Loucy (cell line): ENCODE results near the gene OR13C8.

Experiments
- H2AFZ ChIP-seq: fragments of 200-600 bp; sonication (generic); 2 replicates; pipeline ENCODE4 v1.6.0; 2016; ENCODE audit warnings: antibody characterized with exemption, mild to moderate bottlenecking, low read length, moderate library complexity
- H3F3A ChIP-seq: fragments of 200-600 bp; 2 replicates; pipeline ENCODE4 v1.6.0; 2016; ENCODE audit warnings: antibody characterized with exemption, low read depth, mild to moderate bottlenecking
- H3K27me3 ChIP-seq: fragments of 200-600 bp; sonication (generic); 2 replicates; pipeline ENCODE4 v1.6.1; 2014; ENCODE audit warnings: low read length, mild to moderate bottlenecking; ENCODE audit not compliant: insufficient read depth, poor library complexity, severe bottlenecking
- H3K36me3 ChIP-seq: fragments of 200-600 bp; sonication (generic); 2 replicates; pipeline ENCODE4 v1.6.1; 2016; ENCODE audit warnings: low read length; ENCODE audit not compliant: insufficient read depth
- H3K4me1 ChIP-seq: fragments of 200-600 bp; sonication (generic); 2 replicates; pipeline ENCODE4 v1.5.1; 2014; ENCODE audit warnings: low read length, mild to moderate bottlenecking; ENCODE audit not compliant: insufficient read depth, poor library complexity, severe bottlenecking
- H3K4me2 ChIP-seq: fragments of 200-600 bp; sonication (generic); 2 replicates; pipeline ENCODE4 v1.6.0; 2014; ENCODE audit warnings: antibody characterized with exemption, low read length, low read depth, mild to moderate bottlenecking; ENCODE audit not compliant: poor library complexity, severe bottlenecking
- H3K4me3 ChIP-seq: fragments of 200-600 bp; sonication (generic); 2 replicates; pipeline ENCODE4 v1.5.1; 2014; ENCODE audit warnings: low read length, mild to moderate bottlenecking, mixed read lengths; ENCODE audit not compliant: poor library complexity, severe bottlenecking
- H3K79me2 ChIP-seq: fragments of 200-600 bp; sonication (generic); 2 replicates; pipeline ENCODE4 v1.6.1; 2014; ENCODE audit warnings: low read length; ENCODE audit not compliant: insufficient read depth
- H3K9ac ChIP-seq: fragments of 200-600 bp; sonication (generic); 2 replicates; pipeline ENCODE4 v1.6.0; 2014; ENCODE audit warnings: mild to moderate bottlenecking, low read depth, low read length, moderate library complexity; ENCODE audit not compliant: poor library complexity, severe bottlenecking
- H3K9me2 ChIP-seq: fragments of 200-600 bp; sonication (generic); replicated peaks from 2 replicates; pipeline ENCODE4 v1.6.1; 2016; ENCODE audit warnings: low read depth, low read length, mixed read lengths
- H3K9me3 ChIP-seq: fragments of 200-600 bp; sonication (generic); 2 replicates; pipeline ENCODE4 v1.6.1; 2014; ENCODE audit warnings: mild to moderate bottlenecking, antibody characterized with exemption, low read length, low read depth; ENCODE audit not compliant: insufficient read depth
- H4K20me1 ChIP-seq: fragments of 200-600 bp; sonication (generic); 2 replicates; pipeline ENCODE4 v1.6.0; 2014; ENCODE audit warnings: antibody characterized with exemption, low read length, mild to moderate bottlenecking; ENCODE audit not compliant: insufficient read depth, poor library complexity, severe bottlenecking
- EZH2phosphoT487 ChIP-seq: fragments of 200-600 bp; IDR thresholded peaks from 2 replicates; pipeline ENCODE4 v1.6.1; 2018; ENCODE audit warnings: antibody characterized with exemption, mild to moderate bottlenecking, moderate library complexity, borderline replicate concordance
- TF ChIP-seq, protein P1 (sequence below): fragments of 200-600 bp; sonication (generic); conservative IDR thresholded peaks from 2 replicates; pipeline ENCODE4 v1.5.1; 2014; ENCODE audit warnings: mild to moderate bottlenecking, antibody characterized with exemption, low read length

The OR13C8 gene

DNA sequence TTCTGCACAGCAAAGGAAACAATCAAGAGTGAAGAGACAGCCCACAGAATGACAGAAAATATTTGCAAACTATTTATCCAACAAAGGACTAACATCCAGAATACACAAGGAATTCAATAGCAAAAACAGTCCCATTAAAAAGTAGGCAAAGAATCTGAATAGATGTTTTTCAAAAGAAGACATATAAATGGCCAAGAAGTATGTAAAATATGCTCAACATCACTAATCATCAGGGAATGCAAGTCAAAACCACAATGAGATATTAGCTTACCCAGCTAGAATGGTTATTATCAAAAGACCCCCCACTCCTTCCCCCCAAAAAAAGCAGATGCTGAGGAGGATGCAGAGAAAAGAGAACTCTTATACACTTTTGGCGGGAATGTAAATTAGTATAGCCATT lies 13.4 kb upstream of the OR13C8 start:
- H3K4me3 ChIP-seq: no peak overlapping the region
- H3K79me2 ChIP-seq: no peaks in the 10 kb centered on the region
- no peak for TF ChIP-seq EZH2phosphoT487
- TF ChIP-seq, protein P1, sequence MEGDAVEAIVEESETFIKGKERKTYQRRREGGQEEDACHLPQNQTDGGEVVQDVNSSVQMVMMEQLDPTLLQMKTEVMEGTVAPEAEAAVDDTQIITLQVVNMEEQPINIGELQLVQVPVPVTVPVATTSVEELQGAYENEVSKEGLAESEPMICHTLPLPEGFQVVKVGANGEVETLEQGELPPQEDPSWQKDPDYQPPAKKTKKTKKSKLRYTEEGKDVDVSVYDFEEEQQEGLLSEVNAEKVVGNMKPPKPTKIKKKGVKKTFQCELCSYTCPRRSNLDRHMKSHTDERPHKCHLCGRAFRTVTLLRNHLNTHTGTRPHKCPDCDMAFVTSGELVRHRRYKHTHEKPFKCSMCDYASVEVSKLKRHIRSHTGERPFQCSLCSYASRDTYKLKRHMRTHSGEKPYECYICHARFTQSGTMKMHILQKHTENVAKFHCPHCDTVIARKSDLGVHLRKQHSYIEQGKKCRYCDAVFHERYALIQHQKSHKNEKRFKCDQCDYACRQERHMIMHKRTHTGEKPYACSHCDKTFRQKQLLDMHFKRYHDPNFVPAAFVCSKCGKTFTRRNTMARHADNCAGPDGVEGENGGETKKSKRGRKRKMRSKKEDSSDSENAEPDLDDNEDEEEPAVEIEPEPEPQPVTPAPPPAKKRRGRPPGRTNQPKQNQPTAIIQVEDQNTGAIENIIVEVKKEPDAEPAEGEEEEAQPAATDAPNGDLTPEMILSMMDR: no peak
- H4K20me1 ChIP-seq: no peaks in the 10 kb centered on the region
- H3K9ac ChIP-seq: no peak overlapping the region
- no peak overlapping the region for H2AFZ ChIP-seq
- no peak overlapping the region for H3K4me2 ChIP-seq
- no peaks in the 10 kb centered on the region for H3K36me3 ChIP-seq
- H3K9me2 ChIP-seq: no peaks in the 10 kb centered on the region
- H3K9me3 ChIP-seq: no peaks in the 10 kb centered on the region
- H3K4me1 ChIP-seq: no peaks in the 10 kb centered on the region
- no peaks in the 10 kb centered on the region for H3F3A ChIP-seq
- no peaks in the 10 kb centered on the region for H3K27me3 ChIP-seq

DNA sequence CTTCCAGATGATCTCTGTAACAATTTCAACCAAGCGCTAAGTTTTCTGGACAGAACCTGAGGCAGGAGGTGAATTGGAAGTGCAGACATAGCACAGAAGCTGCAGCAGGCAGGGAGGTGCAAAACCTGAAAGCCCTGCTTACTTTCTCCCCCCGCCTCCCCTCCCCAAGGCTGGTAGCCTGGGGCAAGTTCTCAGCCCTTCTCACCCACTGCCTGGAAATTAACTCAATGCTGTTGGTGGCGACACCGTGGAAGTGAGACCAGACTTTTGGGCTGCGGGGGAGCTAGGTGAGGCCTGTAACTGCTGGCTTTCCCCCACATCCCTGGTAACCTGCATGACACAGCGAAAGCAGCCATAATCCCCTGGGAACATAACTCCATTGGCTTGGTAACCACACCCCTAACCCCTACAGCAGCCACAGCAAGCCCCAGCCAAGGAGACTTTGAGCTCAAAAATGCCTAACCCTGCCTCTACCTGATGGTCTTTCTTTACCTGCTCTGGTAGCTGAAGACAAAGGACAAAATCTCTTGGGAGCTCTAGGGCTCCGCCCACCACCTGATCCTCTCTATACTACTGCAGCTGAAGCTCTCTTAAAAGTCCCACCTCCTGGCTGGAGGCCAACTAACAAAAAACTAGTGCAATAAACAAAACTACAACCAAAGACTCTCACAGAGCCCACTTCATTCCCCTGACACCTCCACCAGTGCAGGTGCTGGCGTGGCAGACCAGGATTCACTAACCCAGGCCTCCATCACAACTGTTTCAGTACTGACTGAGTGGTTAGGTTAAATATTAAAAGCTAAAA lies 11.9 kb upstream of the OR13C8 start:
- Histone ChIP-seq H2AFZ (no peak overlapping the region), H3K79me2 (no peaks in the 10 kb centered on the region), H3K36me3 (no peaks in the 10 kb centered on the region), H3K9ac (no peak overlapping the region), H3K4me3 (no peak overlapping the region), H3K9me2 (no peaks in the 10 kb centered on the region), H3K4me2 (no peak overlapping the region), H3K9me3 (no peaks in the 10 kb centered on the region), H3K27me3 (no peaks in the 10 kb centered on the region), H3K4me1 (no peaks in the 10 kb centered on the region), H3F3A (no peaks in the 10 kb centered on the region), H4K20me1 (no peaks in the 10 kb centered on the region)
- TF ChIP-seq, protein P1: no peak
- TF ChIP-seq EZH2phosphoT487: no peak

DNA sequence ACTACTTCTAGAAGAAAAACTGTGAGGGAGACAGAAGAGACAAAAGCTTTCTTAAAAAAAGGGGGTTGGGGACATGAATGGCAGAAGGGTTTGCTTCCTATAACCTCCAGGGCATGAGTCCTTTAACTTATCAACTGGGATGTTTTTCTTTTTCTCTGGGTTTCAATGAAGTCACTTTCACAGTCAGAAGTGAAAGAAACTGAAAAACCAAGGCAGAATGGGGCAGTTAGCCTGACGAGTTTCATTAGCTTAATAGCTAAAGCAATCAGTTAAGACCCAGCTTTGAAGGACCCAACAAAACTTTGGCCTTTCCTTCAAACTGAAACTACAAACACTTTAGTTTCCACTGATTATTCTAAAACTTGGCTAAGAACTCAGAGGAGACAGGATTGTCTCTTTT lies 4.6 kb upstream of the OR13C8 start:
- no peaks in the 10 kb centered on the region for H3F3A ChIP-seq
- no peaks in the 10 kb centered on the region for H3K4me1 ChIP-seq
- H3K4me2 ChIP-seq: no peak overlapping the region
- no peaks in the 10 kb centered on the region for H3K36me3 ChIP-seq
- H3K9me2 ChIP-seq: no peaks in the 10 kb centered on the region
- no peak overlapping the region for H2AFZ ChIP-seq
- H3K9me3 ChIP-seq: no peaks in the 10 kb centered on the region
- H3K9ac ChIP-seq: no peak overlapping the region
- no peak overlapping the region for H3K4me3 ChIP-seq
- H4K20me1 ChIP-seq: no peaks in the 10 kb centered on the region
- no peaks in the 10 kb centered on the region for H3K27me3 ChIP-seq
- TF ChIP-seq, protein P1: no peak
- no peak for TF ChIP-seq EZH2phosphoT487
- no peaks in the 10 kb centered on the region for H3K79me2 ChIP-seq
